HepG2 (cell line): ENCODE data around the gene SMARCB1. TPM values are rescaled to one million over a fixed set of nuclear protein-coding genes. Genes with fewer than 3 reads are reported as not detected.

ENCODE experiments used
- ADNP ChIP-seq: sonication (generic); formaldehyde crosslinking; IDR thresholded peaks from 2 replicates; pipeline ENCODE4 v1.4.0; 2020; ENCODE audit warnings: missing genetic modification reagents
- AGO2 ChIP-seq: fragments of 200-400 bp; formaldehyde crosslinking; optimal IDR thresholded peaks from 2 replicates; pipeline ENCODE3; 2017; ENCODE audit warnings: mild to moderate bottlenecking, low read depth, low read length, moderate library complexity
- AKAP8 ChIP-seq: sonication (generic); formaldehyde crosslinking; IDR thresholded peaks from 2 replicates; pipeline ENCODE4 v1.5.1; 2020; ENCODE audit warnings: mild to moderate bottlenecking, missing genetic modification reagents
- CSRNP1 ChIP-seq: sonication (generic); formaldehyde crosslinking; IDR thresholded peaks from 2 replicates; pipeline ENCODE4 v1.8.1; 2023; ENCODE audit warnings: mild to moderate bottlenecking, missing genetic modification reagents
- GMEB2 ChIP-seq: IDR thresholded peaks from 2 replicates; pipeline ENCODE4 v1.6.1; 2016; ENCODE audit warnings: missing biosample characterization, missing genetic modification reagents, low read depth
- HINFP ChIP-seq: sonication (generic); formaldehyde crosslinking; IDR thresholded peaks from 2 replicates; pipeline ENCODE4 v1.4.0; 2020; ENCODE audit warnings: low read depth, mild to moderate bottlenecking, missing genetic modification reagents
- MIER2 ChIP-seq: IDR thresholded peaks from 2 replicates; pipeline ENCODE4 v1.6.1; 2016; ENCODE audit warnings: missing biosample characterization, missing genetic modification reagents
- POLR2G ChIP-seq: fragments of 200-400 bp; formaldehyde crosslinking; IDR thresholded peaks from 2 replicates; pipeline ENCODE4 v1.6.1; 2018; ENCODE audit warnings: mild to moderate bottlenecking, low read depth, low read length, moderate library complexity
- RNF219 ChIP-seq: sonication (generic); formaldehyde crosslinking; IDR thresholded peaks from 2 replicates; pipeline ENCODE4 v1.5.0; 2020; ENCODE audit warnings: mild to moderate bottlenecking, missing genetic modification reagents
- UBTF ChIP-seq: sonication (generic); formaldehyde crosslinking; IDR thresholded peaks from 2 replicates; pipeline ENCODE4 v1.4.0; 2020; ENCODE audit warnings: mild to moderate bottlenecking, missing genetic modification reagents
- ZBTB7B ChIP-seq: sonication (generic); formaldehyde crosslinking; IDR thresholded peaks from 2 replicates; pipeline ENCODE4 v1.4.0; 2020; ENCODE audit warnings: missing genetic modification reagents
- ZNF33A ChIP-seq: sonication (generic); formaldehyde crosslinking; IDR thresholded peaks from 2 replicates; pipeline ENCODE4 v1.5.1; 2020; ENCODE audit warnings: missing genetic modification reagents, mild to moderate bottlenecking, moderate library complexity, borderline replicate concordance
- ZNF414 ChIP-seq: sonication (generic); formaldehyde crosslinking; IDR thresholded peaks from 2 replicates; pipeline ENCODE4 v1.5.0; 2020; ENCODE audit warnings: missing genetic modification reagents
- ZNF441 ChIP-seq: sonication (generic); formaldehyde crosslinking; IDR thresholded peaks from 2 replicates; pipeline ENCODE4 v1.7.0; 2021; ENCODE audit warnings: missing genetic modification reagents, borderline replicate concordance
- ZNF546 ChIP-seq: sonication (generic); formaldehyde crosslinking; conservative IDR thresholded peaks from 2 replicates; pipeline ENCODE4 v1.8.1; 2023; ENCODE audit warnings: mild to moderate bottlenecking, missing genetic modification reagents
- ZNF563 ChIP-seq: sonication (generic); formaldehyde crosslinking; IDR thresholded peaks from 2 replicates; pipeline ENCODE4 v1.8.0; 2022; ENCODE audit warnings: mild to moderate bottlenecking, moderate library complexity, missing genetic modification reagents
- ZNF615 ChIP-seq: sonication (generic); formaldehyde crosslinking; IDR thresholded peaks from 2 replicates; pipeline ENCODE4 v1.5.0; 2020; ENCODE audit warnings: mild to moderate bottlenecking, missing genetic modification reagents, borderline replicate concordance
- ZNF839 ChIP-seq: sonication (generic); formaldehyde crosslinking; IDR thresholded peaks from 2 replicates; pipeline ENCODE4 v1.4.0; 2020; ENCODE audit warnings: missing genetic modification reagents, mild to moderate bottlenecking, borderline replicate concordance
- polyA plus RNA-seq, 8 experiments: library from polyadenylated mRNA; depleted of rRNA in 3 of 8; stranded (reverse) in 7 of 8; unstranded in 1 of 8; fragments of >200 nt; fragmentation: Illumina TruSeq in 4 of 8; extraction: Trizol in 4 of 8; gene quantifications; 2 replicates each; pipeline versions ENCODE4 v1.2.1 to v1.2.3, GENCODE V29; 2011 to 2016; ENCODE audit warnings: low read depth in 4 of 8, missing spikeins in 1 of 8, mixed read lengths in 1 of 8; ENCODE audit not compliant: insufficient read depth in 1 of 8
- total RNA-seq, 5 experiments: library from RNA; depleted of rRNA; stranded (reverse); fragments of >200 nt; fragmentation: Illumina TruSeq; extraction: Trizol; gene quantifications; 2 replicates each; pipeline ENCODE4 v1.2.3, GENCODE V29; 2016; ENCODE audit warnings: low read depth in 1 of 5

The SMARCB1 gene
- total and polyA plus RNA-seq, 2 of the 13 experiments (the other 11 are each of a cell fraction or from before 2014, with no cell fraction given) = 74.0 to 166 TPM

GRCh38 chr22:23786752-23787599 lies at the start of gene SMARCB1 (continued):
- TF ChIP-seq UBTF (peak; percentile 31; the same call in 1 of the 2 replicates), ZNF546 (no peak), CSRNP1 (CRISPR knock-in tag) (peak; percentile 77; the same call in 1 of the 2 replicates), AGO2 (peak; percentile 92), GMEB2 (CRISPR knock-in tag) (peak; percentile 84), ZNF839 (CRISPR knock-in tag) (no peak), ADNP (CRISPR knock-in tag) (no peak), ZNF615 (no peak), RNF219 (no peak), ZNF441 (CRISPR knock-in tag) (peak; percentile 57; the same call in 1 of the 2 replicates), HINFP (CRISPR knock-in tag) (peak; percentile 77; the same call in 1 of the 2 replicates), ZNF563 (CRISPR knock-in tag) (peak; percentile 87), MIER2 (CRISPR knock-in tag) (no peak), POLR2G (peak; percentile 81), AKAP8 (CRISPR knock-in tag) (peak; percentile 81; the same call in 1 of the 2 replicates), ZBTB7B (CRISPR knock-in tag) (no peak), ZNF33A (CRISPR knock-in tag) (no peak), ZNF414 (CRISPR knock-in tag) (no peak)
